IPS DF 6.9 (cell line): Measurements from ENCODE around the gene ASMT.

ENCODE experiments used
- DNase-seq: peaks from one replicate; pipeline ENCODE4 v3.0.0-alpha.2; 2013; ENCODE audit warnings: low read depth, low spot score
- H3K27ac ChIP-seq: one replicate; pipeline ENCODE4 v1.5.1; 2013; ENCODE audit warnings: low read length, control low read depth
- H3K27me3 ChIP-seq: 2 replicates; pipeline ENCODE4 v1.6.1; 2013; ENCODE audit warnings: mild to moderate bottlenecking, low read length; ENCODE audit not compliant: control insufficient read depth, insufficient read depth
- H3K36me3 ChIP-seq: 2 replicates; pipeline ENCODE4 v1.6.1; 2013; ENCODE audit warnings: low read length; ENCODE audit not compliant: control insufficient read depth, insufficient read depth
- H3K4me1 ChIP-seq: 2 replicates; pipeline ENCODE4 v1.6.1; 2013; ENCODE audit warnings: low read length; ENCODE audit not compliant: control insufficient read depth, insufficient read depth
- H3K4me3 ChIP-seq: 2 replicates; pipeline ENCODE4 v1.5.1; 2013; ENCODE audit warnings: mild to moderate bottlenecking, low read length
- H3K9me3 ChIP-seq: 2 replicates; pipeline ENCODE4 v1.6.1; 2013; ENCODE audit warnings: low read length, inconsistent platforms; ENCODE audit not compliant: control insufficient read depth, insufficient read depth
- WGBS: extraction: QIAGEN DNeasy Blood & Tissue Kit; methylation state at CpG from one replicate; pipeline ENCODE4 v1.1.7; 2013; ENCODE audit warnings: mixed read lengths, missing lambda C conversion rate; ENCODE audit not compliant: insufficient read length, insufficient coverage; 5-methylcytosine and 5-hydroxymethylcytosine counted together

The ASMT gene

DNA sequence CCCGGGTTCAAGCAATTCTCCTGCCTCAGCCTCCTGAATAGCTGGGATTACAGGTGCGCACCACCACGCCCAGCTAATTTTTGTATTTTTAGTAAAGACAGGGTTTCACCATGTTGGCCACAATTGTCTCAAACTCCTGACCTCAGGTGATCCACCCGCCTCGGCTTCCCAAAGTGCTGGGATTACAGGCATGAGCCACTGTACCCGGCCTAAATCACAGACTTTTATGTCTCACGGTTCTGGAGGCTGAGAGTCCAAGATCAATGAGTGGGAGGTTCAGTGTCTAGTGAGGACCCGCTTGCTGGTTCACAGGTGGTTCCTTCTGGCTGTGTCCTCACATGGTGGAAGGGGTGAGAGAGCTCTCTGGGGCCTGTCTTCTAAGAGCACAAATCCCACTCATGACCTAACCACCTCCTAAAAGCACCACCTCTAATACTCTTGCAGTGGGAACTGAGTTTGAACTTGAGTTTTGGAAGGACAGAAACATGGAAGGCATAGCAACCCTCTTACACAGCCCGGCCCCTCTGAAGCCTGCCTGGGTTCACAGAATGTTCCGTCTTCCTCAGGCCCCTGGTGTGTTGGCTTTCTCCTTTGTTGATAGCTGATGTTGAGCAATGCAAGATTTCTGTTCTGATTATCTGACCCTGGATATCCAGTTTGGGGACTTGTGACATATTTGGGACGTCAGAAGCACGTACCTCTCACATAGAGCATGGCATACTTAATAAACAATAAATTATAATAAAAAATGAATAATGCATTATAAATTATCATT, 25.3 kb upstream of the ASMT start:
- Histone ChIP-seq H3K36me3 (peaks cover 10% of the 10 kb centered on the region), H3K9me3 (no peaks in the 10 kb centered on the region), H3K4me1 (peaks cover 4% of the 10 kb centered on the region; the same call in 1 of the 2 replicates), H3K27me3 (no peaks in the 10 kb centered on the region), H3K27ac (no peak overlapping the region), H3K4me3 (no peak overlapping the region)
- WGBS: no CpG with 5 or more reads among the region's 12 CpGs
- no peak for DNase-seq

DNA sequence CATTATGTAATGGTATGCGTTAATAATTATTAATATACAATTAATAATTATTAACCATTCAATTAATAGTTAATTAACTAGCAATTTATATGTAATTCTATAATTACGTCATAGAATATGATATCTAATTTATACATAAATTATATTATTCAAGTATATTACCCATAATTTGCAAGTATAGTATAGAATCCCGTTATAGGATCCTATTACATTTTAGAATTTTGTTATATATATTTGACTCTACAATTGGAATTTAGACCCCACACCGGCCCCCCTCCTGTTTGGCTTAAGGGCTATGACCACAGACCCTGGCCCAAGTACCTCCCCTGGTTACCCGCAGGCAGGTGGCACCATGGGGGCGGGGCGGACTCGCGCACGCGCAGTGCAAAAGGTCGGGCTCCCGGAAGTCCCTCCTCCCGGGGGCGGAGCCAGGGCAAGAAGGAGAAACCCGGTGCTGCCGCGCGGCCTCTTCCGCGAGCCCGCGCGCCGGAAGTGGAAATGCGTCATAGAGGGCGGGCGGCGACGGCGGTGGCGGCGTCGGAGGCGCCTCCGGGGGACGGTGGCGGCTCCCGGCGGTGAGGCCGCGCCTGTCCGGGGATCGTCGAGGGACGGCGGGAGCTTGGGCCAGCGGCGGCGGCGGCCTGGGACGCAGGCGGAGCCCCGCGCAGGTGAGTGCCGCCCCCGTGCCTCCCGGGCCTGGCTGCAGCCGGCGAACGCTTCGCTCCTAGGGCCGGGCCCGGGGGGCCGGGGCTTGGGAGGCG, 23.6 kb upstream of the ASMT start, which contains the start of gene AKAP17A:
Gene AKAP17A (plus strand): TSS at position 503 of the 761 bp plus-strand sequence. CDS start 1,859 bp downstream, outside the sequence.
- Histone ChIP-seq H3K27ac (no peak within 1 kb of the TSS), H3K27me3 (no peaks in the 10 kb centered on the region), H3K4me1 (peaks cover 4% of the 10 kb centered on the region; the same call in 1 of the 2 replicates), H3K9me3 (no peaks in the 10 kb centered on the region), H3K36me3 (peaks cover 23% of the 10 kb centered on the region), H3K4me3 (peak within 1 kb of the TSS; percentile 80)
- 100% methylated on average over 1 of the region's 66 CpGs for WGBS
- DNase-seq: peak; percentile 85

DNA sequence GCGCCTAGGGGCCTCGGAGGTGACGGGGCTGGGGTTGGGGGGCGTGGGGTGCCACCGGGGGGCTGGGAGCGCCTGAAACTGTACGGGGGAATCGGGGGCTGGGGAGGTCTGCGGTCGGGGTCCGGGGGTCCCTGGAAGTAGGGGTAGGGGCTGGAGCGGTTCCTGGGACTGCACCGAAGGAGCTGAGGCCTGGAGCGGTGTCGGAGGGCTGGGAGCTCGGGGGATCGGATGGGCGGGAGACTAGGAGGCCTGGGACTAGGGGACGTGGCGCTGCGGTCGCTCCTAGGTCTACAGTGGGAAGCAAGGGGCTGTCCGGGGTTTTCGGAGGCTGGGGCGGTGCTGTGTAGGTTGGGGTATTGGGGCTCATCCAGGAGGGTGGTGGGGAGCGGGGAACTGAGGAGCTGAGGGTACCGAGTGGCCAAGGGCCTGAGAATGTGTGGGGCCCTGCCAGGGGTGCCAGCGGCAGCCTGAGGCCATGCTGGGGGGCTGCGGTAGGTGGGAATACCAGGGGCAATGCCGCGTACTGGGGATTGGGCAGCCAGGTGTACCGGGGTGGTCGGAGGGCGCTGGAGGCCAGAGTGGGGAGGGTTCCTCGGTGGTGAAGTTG, 22.9 kb upstream of the ASMT start:
- no CpG with 5 or more reads among the region's 35 CpGs for WGBS
- no peaks in the 10 kb centered on the region for H3K27me3 ChIP-seq
- no peaks in the 10 kb centered on the region for H3K9me3 ChIP-seq
- H3K4me1 ChIP-seq: peaks cover 4% of the 10 kb centered on the region; the same call in 1 of the 2 replicates
- H3K4me3 ChIP-seq: peak overlapping the region; percentile 80
- peaks cover 26% of the 10 kb centered on the region for H3K36me3 ChIP-seq
- no peak overlapping the region for H3K27ac ChIP-seq
- DNase-seq: no peak

DNA sequence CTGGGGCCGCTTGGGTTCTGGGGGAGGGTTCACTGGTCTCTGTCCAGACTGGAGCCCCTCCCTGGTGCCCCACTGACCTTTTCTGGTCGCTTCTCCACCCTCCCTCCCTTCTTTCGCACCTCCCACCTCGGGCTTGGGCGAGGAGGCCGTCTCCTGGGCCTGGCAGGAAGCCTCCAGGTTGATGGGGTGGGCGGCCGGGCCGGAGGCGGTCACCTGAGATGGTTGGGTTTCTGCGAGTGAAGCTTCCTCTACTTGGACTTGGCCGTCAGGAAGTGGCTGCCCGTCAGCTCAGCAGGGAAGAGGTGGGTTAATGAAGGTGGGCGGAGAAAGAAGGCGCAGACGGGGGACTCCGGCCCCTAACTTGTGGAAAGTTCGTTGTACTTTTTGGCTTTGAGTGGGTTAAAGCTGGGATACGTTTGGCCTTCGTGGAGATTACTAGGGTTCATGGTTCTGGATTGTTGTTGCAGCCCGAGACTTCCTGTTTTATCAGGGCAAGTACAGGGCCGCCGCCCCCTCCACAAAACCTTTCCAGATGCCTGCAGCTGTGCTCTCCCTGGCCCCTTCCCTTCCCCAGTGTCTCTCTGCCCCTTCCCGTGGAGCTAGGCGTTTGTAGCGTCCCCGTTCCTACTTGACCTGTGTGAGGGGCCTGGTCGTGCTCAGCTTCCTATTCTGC, 22.3 kb upstream of the ASMT start:
- DNase-seq: no peak
- WGBS: no CpG with 5 or more reads among the region's 28 CpGs
- peaks cover 2% of the 10 kb centered on the region; the same call in 1 of the 2 replicates for H3K4me1 ChIP-seq
- no peaks in the 10 kb centered on the region for H3K27me3 ChIP-seq
- peak overlapping the region; percentile 80; the same call in 1 of the 2 replicates for H3K4me3 ChIP-seq
- H3K27ac ChIP-seq: no peak overlapping the region
- peaks cover 30% of the 10 kb centered on the region for H3K36me3 ChIP-seq
- H3K9me3 ChIP-seq: no peaks in the 10 kb centered on the region

- Histone ChIP-seq H3K27ac (no peak overlapping the region), H3K4me1 (peaks cover 2% of the 10 kb centered on the region; the same call in 1 of the 2 replicates), H3K4me3 (no peak overlapping the region), H3K36me3 (peaks cover 39% of the 10 kb centered on the region), H3K27me3 (no peaks in the 10 kb centered on the region), H3K9me3 (no peaks in the 10 kb centered on the region)
- WGBS: no CpG with 5 or more reads among the region's 60 CpGs
- DNase-seq: no peak
Measured at GRCh38 chrX:1593286-1594271, 21.3 kb upstream of the ASMT start.

GRCh38 chrX:1595711-1596060, 19.2 kb upstream of the ASMT start:
- Histone ChIP-seq H3K27me3 (no peaks in the 10 kb centered on the region), H3K9me3 (no peaks in the 10 kb centered on the region), H3K4me3 (no peak overlapping the region), H3K4me1 (peaks cover 2% of the 10 kb centered on the region; the same call in 1 of the 2 replicates), H3K36me3 (peaks cover 60% of the 10 kb centered on the region), H3K27ac (no peak overlapping the region)
- WGBS: no CpG with 5 or more reads among the region's 17 CpGs
- no peak for DNase-seq

DNA sequence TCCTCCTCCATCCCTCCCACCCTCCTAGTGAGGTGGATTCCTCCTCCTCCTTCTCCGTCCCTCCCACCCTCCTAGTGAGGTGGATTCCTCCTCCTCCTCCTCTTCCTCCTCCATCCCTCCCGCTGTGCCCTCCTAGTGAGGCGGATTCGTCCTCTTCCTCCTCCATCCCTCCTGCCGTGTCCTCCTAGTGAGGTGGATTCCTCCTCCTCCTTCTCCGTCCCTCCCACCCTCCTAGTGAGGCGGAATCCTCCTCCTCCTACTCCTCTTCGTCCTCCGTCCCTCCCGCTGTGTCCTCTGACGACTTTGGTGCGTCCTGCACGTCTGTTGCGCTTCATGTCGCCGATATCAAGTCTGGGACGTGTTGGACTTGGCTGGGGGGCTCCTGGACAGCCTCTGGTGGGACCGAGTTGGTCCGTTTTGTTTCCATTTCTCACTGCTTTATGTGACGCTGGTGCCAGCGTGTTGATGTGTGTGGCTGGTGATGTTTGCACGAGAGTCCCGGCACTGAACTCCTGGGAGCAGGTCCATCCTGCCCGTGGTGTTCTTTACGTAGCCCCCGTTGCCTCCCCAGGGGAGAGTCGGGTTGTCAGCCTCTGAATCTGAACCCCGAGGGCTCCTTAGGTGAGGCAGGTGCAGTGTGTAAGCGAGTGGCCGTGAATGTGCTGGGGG, 18.0 kb upstream of the ASMT start:
- no CpG with 5 or more reads among the region's 30 CpGs for WGBS
- Histone ChIP-seq H3K27me3 (no peaks in the 10 kb centered on the region), H3K36me3 (peaks cover 72% of the 10 kb centered on the region), H3K9me3 (no peaks in the 10 kb centered on the region; the same call in 1 of the 2 replicates), H3K4me3 (no peak overlapping the region), H3K27ac (no peak overlapping the region), H3K4me1 (peaks cover 2% of the 10 kb centered on the region; the same call in 1 of the 2 replicates)
- DNase-seq: no peak

GRCh38 chrX:1597345-1598020, 17.4 kb upstream of the ASMT start:
- no peak for DNase-seq
- Histone ChIP-seq H3K4me3 (no peak overlapping the region), H3K9me3 (no peaks in the 10 kb centered on the region; the same call in 1 of the 2 replicates), H3K27ac (no peak overlapping the region), H3K27me3 (no peaks in the 10 kb centered on the region), H3K4me1 (peaks cover 2% of the 10 kb centered on the region; the same call in 1 of the 2 replicates), H3K36me3 (peaks cover 77% of the 10 kb centered on the region)
- no CpG with 5 or more reads among the region's 25 CpGs for WGBS
